OCI-M1 (cell line): ENCODE data around the gene NAV2.
"Not testable (repeated sequence)": the region's sequence is repeated elsewhere in the genome, so short reads cannot be mapped to it uniquely, and the experiment has no call there.

Experiments
- DNase-seq: peaks from one replicate; lab custom pipeline; 2025; lab: John Stamatoyannopoulos, UW

Gene NAV2

DNA sequence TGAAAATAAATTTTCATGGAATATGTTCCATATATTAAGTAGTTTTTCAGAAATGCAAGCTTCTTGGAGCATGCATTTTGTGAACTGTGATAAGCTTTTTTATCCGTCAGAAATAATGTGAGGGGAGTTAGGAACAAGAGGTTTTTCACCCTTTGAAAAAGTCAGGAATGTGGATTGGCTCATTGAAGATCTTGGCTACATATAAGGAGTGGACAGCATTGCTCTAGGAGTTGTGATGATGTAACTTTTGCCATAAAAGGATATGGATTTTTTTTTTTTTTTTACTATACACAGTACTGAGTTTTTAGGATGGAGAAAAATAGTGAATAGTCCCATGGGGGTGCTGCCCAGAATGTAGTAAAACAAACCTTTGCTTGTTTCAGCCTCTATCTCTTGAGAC, 180.2 kb downstream of the NAV2 start:
- DNase-seq: no peak

DNA sequence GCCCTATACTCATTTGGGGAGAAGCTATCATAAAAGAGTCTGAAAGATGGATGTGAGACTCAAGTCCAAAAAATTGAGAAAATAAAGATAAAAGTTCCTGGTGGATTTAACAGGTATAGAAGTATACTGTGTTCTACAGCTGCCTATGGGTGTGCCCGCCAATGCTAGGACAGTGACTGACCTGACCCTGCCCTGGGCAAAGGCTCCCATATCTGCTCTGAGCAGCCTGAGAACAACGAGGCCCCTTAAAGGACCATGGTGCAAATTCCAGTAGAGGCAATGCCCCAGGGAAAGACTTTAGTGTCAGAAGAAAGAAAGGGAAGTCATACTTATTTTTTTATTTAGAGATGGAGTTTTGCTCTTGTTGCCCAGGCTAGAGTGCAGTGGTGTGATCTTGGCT, 181.8 kb downstream of the NAV2 start:
- DNase-seq: no peak

DNA sequence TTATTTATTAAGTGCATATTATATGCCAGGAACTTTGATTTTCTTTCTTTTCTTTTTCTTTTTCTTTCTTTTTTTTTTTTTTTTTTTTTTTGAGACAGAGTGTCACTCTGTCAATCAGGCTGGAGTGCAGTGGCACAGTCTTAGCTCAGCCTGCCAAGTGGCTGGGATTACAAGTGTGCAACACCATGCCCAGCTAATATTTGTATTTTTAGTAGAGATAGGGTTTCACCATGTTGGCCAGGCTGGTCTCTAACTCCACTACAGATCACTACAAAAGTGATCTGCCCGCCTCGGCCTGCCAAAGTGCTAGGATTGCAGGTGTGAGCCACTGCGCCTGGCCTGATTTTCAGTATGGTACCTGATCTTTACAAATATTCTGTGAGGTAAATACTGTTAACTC, 182.4 kb downstream of the NAV2 start:
- DNase-seq: not testable (repeated sequence)

DNA sequence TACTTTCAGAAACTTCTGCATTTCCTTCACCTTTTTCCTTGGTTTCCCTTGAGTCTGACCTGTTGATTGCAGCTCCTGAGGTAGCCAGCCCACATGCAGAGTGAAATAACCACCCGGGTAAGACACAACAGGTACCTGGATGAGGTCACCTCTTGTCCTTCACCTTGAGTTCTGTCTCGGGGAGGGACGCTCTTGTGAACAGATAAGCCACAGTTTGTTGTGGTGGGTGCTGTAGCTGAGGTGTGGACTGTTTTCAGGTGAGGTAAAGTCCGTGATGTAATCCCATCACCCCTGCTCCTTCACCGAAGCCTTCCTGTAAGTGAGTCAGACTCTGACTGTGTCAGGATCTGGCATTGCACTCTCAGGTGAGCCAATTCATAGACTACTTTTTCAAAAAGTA, 183.1 kb downstream of the NAV2 start:
- DNase-seq: no peak

DNA sequence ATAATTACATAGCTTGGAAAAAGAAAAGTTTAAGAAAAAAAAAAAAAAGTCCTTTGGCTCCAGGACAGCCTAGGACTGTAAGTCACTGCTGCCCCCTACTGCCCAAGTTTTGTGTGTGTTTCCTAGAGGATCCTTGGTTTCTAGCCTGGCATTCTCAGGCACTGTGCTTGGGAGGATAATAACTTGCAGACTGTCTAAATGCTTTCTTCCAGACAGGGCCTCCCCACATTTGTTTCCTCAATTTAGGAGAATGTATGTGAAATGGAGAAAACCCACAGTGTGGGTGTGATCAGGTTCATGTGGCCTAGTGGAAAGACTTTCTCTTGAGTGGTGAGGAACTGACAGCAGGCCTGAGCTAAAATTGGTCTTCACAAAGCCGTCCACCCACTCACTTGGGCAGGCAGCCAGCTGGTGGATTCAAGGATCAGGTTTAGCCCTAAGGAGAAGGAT, 191.0 kb downstream of the NAV2 start:
- peak; percentile 80 for DNase-seq

DNA sequence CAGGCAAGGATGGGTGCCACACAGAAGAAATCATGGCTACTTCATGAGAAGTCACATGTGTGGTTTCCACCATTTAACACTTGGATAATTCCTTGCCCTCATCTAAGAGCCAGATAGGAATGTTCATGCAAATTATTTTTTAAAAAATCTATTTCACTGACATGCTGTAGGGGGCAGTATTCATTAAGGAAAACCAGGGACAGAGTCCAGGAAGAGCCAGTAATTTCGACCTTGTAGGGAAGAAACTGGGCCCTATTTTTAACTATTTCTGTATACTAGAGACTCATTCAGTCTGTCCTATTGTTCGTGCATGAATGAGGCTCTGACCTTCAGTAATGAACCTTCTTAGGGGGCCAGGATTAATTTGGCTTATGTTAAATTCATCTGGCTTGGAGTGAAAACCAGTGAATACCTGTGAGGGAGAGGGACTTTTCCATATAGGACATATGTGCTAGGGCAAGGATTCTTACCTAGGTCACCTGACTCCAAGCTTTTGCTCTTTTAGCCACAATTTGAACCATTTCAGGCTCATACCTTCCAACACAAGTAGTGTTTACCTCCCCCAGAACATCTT, 192.7 kb downstream of the NAV2 start:
- peak; percentile 67 for DNase-seq

DNA sequence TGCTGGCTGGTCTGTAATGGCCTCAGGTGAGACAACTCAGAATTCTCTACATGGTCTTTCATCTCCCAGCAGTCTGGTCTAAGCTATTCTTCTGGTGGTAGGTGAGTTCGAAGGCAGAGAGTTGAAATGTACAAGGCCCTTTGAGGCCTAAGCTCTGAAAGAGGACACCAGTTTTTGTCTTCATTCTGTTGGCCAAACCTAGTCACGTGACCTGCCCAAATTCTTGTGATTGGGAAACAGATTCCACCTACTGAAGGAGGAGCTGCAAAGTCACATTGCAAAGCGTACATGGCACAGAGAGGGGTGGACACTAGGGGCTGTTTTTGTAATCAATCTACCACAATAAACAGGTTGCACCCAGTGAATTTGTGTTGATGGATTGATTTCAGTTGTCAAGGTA, 193.5 kb downstream of the NAV2 start:
- peak; percentile 4 for DNase-seq

DNA sequence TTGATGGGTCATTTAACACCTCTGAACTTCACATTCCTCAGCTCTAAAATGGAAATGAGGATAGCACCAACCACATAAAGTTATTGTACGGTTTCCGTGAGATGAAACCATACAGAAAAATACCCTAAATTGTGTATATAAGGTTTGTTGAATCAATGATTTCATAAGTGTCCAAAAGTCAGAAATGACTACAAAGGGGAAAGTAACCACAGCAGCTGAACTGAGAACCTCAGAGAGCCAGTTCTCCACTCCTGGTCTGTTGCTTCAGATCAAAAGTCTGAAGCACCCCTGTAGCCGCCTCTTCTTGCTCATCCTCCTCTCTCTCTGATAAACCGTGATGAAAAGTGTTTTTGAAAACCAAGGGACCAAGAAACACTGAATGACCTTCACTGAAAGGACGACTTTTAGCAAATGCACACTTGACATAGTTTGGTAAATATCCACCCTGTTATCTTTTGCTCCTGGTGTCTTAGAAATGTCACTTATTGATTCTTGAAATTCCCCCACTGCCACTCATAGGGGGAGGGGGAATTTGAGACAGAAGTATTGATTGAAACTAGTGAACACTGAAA, 194.5 kb downstream of the NAV2 start:
- DNase-seq: no peak

DNA sequence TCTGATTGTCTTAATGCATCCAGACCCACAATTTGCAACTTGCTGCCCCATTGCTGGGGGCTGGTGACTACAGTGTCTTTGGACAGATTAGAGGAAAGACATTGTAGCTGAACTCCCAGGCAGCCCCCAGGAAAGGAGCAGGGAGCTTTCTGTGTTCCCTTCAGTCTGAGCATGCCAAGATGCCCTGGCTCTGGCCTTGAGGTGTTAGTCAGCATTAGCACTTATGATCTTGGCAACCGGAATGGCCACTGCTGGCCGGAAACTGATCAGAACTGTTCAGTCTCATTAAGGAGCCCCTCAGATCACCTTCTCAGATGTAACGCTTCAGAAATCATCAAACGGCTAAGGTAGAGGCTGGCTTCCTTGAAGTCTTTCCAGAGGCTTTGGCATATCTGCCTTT, 195.2 kb downstream of the NAV2 start:
- DNase-seq: no peak

DNA sequence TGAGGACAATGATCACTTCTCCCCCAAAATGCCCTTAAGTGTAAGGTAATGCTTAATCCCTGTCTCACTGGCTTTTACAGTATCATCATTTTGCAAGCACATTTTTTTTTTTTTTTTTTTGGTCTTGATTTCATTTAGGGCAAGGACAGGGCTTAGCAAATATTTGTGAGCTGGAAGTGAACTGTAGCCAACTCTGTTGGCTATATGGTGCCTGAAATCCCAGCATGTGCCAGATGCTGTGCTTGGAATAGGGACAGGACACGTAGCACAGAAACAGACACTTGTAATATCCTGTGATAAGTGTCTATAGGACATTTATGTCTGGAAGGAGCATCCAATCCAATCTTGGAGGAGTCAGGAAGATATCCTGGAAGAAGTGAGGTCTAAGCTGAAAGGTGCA, 198.3 kb downstream of the NAV2 start:
- DNase-seq: no peak

DNA sequence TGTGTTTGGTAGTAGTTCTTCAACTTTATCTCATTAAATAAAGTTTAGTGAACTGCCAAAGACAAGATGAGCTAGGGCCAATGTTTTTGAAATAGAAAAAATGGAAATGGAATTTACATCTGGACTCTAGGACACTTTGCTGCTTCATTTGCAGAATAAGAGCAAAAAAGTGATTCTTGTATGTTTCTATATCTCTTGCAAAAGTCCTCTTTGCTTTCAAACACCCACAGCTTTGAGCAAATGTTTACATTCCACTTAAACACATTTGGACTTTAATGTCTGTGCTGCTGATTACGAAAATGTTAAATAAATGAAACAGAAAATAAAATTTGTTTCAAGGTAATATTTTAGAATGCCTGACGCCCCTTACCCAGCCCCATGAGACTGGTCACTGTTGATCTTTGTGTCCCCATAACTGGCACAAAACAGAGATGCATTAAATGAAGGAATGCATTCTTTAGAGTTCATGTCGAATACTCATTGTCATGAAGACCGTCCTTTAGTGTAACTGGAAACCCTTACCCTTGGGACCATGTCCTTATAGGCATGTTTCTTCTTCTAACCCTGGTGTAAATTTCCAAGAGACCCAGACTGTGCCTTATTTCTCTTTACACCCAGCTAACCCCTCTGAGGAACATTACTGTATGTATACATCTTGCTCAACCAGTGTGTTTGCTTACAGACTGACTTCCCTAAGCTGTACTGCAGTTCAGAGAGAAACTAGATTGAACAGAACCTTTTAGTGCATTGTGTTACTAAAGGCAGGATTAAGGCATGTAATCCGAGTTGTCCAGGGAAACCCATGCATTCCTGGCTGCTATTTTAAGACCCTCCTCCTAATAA, 199.7 kb downstream of the NAV2 start:
- no peak for DNase-seq

DNA sequence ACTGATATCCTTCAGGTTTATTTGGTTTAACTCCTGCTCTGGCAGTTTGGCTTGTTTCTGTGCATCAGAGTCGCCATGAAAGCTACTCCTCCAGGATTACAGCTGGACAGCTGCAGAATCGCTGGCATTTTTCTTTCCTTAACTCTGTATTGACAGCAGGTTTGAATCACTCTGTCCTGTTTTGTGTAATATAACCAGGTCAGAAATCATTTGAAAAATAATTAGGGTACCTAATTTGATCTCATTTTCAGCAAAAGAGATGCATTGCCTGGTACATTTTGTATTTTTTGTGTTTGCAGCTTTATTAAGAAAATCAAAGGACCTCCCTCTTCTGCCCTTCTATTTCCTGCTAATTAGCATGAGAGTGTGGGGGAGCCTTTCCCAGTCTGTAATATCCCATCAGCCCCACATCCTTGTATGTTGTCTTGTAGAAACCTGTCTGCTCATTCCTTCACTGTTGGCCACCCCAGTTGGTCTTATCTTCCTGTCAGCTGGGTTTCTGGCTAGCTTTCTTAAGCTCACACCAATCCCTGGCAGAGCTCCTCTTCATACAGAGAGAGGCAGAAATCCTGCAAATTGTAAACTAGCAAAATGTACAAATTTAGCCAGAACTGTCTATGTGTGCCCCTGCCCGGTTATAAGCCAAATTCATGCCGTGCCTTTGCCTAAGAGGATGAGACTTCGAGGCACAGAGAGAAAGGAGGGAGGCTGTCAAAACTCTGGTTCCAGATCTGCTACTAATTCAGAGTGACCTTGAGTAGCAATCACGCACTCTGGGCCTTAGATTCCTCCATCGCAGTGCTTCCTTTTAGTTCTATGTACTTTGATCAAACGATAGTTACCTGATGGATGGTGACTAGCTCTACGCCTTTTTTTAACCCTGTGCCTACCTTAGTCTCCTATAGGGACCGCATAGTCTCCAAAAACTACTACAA, 200.6 kb downstream of the NAV2 start:
- DNase-seq: no peak

DNA sequence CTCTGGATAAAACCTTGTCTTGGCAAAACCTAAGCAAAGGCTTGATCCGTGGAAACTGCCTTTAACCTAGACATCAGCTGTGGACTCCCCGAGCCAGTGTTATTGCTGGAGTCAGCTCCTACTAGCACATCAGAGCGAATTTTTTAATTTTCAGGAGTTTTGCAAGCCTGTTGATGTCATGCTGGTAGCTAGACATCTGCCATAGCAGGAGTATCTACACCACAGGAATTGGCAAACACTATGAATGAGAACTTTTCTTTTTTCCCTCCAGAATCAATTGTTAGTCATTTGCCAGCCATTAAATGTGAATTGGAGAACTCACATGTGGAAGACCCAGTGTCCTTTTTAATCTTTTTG, 201.2 kb downstream of the NAV2 start:
- no peak for DNase-seq

DNA sequence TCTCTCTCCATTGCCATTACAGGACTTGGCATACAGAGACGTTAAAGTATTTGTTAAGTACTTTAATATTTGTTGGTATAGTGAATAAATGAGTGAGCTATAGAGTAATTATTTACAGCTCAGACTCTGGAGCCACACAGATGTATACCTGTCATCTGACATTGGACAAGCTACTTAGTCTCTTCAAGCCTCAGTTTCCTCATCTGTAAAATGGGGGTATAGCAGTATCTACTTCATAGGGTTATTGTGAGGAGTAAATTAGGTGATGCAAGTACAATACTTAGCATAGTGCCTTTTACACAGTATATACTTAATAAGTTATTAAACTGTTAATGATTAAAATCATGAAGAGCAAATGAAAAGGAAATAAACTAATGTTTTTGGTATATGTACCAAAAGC, 203.2 kb downstream of the NAV2 start:
- DNase-seq: no peak

DNA sequence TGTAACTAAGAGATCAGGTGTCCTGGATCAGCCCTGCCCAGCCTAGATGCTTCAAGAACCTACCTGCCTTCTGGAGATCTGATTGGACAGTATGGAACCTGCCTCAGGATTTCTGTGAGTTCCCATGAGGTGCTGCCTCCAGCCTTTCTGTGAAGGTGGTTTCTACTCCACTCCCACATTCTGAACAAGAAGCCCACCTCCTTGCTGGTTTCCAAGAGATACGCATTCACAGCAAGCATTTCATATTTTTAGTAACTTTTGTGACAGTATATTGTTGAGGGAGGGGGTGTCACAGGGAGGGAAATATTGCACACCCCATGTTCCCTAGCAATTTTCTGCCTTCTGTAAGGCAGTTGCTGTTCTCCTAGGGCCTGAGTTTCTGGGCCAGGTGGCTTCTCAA, 204.4 kb downstream of the NAV2 start:
- DNase-seq: no peak

DNA sequence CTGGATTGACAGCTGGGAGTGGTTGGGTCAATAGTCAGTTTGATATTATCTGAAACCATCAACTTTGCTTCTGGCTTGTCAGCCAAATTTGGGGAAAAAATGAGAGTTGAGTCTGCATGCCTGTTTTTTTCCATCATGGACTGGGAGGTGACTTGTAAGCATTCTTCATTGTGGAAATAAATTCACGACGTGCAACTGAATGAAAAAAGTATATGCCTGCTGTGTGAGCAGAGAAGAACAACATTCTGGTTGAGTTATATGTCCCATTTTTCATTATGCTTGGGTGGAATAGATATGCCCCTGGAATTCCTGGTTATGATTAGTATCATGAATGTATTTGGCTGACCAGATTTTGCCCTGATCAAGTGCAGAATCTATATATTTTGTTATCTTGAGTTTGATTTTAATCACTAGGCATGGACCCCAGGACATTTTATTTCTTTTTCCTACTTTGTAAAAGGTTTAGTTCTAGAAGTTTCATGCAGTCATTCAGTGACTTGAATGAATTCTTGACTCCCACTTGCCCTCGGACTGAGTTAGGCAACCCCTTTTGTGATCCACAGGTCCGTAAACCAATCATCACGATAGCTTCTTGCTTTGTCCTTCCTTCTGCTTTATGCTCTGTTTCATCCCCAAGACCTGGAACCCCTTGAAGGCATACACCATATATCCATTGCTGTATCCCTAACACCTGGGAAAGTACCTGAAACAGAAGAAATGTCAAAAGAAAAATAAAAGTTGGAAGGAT, 205.8 kb downstream of the NAV2 start:
- DNase-seq: no peak

DNA sequence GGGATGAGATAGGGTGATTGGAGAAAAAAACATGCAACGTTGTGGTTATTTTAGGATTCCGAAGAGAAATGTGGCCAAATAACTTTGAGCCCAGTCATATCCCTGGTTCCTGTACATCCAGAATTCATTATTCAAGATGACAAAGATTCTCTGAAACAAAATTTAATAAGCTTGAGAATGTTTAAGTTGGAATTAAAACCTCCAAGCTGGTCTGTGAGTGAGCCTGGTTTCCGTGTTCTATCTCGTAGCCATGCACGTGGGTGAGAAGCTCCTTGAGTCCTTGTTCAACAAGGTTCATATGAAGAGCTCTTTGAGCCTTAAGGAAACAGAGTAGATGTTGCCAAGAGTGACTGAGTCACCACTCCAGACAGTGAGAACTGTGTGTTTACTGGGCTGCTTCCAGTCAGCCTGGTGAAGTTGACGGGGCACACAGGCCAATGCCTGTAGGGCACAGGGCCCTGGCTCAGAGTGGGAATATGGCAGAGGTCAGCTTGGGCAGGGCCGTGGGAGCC, 206.5 kb downstream of the NAV2 start:
- DNase-seq: no peak

DNA sequence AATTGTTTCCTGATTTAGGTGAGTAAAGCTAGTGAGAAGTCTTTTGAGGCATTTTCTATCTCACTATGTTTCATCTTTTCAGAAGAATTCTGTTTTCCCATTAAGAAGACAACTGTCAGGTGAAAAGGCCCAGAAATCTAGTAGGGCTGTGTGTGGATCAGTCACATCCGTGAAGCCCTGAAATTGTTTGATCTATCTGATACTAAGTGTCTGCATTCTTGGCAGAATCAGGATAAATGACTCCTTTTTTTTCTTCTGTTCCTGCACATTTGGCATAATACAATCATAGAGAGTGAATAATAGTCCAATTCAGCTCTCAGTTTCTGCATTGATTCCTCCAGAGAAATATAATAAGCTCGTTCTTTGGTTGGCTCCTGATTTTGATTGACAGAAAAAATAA, 208.3 kb downstream of the NAV2 start:
- DNase-seq: no peak

DNA sequence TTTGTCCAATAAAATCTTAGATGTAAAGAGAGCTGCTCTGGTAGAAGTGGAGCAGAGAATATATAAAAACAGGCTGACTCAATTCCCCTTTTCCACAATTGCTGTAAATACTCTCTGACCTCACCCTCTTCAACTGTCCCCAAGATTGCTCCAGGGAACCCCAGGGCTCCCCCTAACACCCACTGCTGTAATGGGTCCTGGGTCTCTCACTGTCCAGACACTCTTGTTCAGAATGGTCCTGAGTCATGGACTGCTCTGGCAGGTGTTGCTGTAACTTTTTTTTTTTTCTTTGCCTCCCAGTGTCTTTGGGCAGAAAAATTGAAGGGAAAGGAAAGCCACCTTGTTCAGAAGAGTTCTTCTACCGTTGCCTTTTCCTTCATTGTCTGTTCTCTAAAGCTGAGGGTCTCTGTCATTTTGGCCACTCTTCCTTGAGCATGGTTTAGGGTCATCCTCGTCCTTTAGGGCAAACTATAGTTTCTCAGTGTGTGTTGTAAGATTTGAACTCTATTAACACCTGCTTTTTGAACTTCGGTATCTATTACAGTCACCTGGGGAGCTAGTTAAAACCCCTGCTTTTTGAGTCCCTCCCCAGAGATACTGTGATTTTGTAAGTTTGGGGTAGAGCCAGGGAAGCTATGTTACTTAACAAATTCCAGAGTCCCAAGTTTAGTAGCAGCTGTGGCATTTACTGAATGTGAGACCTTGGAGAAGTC, 209.5 kb downstream of the NAV2 start:
- no peak for DNase-seq

DNA sequence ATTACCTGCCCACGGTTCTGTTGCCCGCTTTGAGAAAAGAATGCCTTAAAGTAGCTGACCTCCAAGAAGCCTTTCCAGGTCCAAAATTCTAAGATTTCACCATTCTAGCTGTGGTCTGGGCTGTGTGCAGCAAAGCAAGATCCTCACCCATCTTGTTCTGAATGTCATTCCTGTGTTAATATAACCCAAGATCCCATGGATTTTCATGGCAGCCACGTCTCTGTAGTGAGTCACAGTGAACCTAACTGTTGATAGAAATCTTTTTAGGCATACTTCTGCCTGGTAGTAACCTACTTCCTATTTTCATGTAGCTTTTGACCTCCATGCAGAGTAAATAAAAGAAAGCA, 210.0 kb downstream of the NAV2 start:
- no peak for DNase-seq

DNA sequence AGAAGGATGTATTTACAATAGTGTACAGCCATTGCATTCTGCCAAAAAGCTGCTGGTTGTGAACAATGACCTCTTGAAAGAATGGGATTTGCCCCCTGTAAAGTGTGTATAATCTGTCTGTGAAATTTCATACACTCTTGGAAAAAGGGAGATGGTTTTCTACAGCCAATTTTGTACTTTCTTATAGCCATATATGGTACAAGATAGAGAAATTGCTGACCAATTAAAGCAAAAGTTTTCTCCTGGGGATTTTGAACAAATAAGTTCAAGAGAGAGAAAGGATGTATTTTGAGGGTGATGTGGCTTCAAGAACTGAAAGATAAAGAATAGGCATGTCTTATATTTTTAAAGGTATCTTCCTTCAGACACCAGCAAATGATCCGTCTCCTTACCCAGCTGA, 211.0 kb downstream of the NAV2 start:
- no peak for DNase-seq
